Karpas-422 (cell line): ENCODE results near the gene ACAD9. TPM values are rescaled to one million over a fixed set of nuclear protein-coding genes. Genes with fewer than 3 reads are reported as not detected.

ENCODE experiments used
- DNase-seq: peaks from one replicate; pipeline ENCODE4 v3.0.0-alpha.2; 2015
- H2AFZ ChIP-seq: fragments of 200-600 bp; sonication (generic); 2 replicates; pipeline ENCODE4 v1.6.1; 2014; ENCODE audit warnings: antibody characterized with exemption, low read length, mixed read lengths
- H3K27ac ChIP-seq: fragments of 200-600 bp; sonication (generic); 2 replicates; pipeline ENCODE4 v1.5.1; 2014; ENCODE audit warnings: mild to moderate bottlenecking, low read length, moderate library complexity
- H3K27me3 ChIP-seq: fragments of 200-600 bp; sonication (generic); 2 replicates; pipeline ENCODE4 v1.6.1; 2014; ENCODE audit warnings: low read length, mixed read lengths
- H3K36me3 ChIP-seq: fragments of 200-600 bp; sonication (generic); 2 replicates; pipeline ENCODE4 v1.6.1; 2014; ENCODE audit warnings: low read length, mixed read lengths; ENCODE audit not compliant: insufficient read depth
- H3K4me1 ChIP-seq: fragments of 200-600 bp; sonication (generic); 2 replicates; pipeline ENCODE4 v1.6.1; 2014; ENCODE audit warnings: mild to moderate bottlenecking, low read length, mixed read lengths
- H3K4me2 ChIP-seq: fragments of 200-600 bp; sonication (generic); 2 replicates; pipeline ENCODE4 v1.6.1; 2014; ENCODE audit warnings: low read length, low read depth, mild to moderate bottlenecking; ENCODE audit not compliant: poor library complexity, severe bottlenecking
- H3K4me3 ChIP-seq: fragments of 200-600 bp; sonication (generic); 2 replicates; pipeline ENCODE4 v1.5.1; 2014; ENCODE audit warnings: mild to moderate bottlenecking, antibody characterized with exemption, low read length, mixed read lengths
- H3K79me2 ChIP-seq: fragments of 200-600 bp; sonication (generic); 2 replicates; pipeline ENCODE4 v1.6.1; 2014; ENCODE audit warnings: mild to moderate bottlenecking, low read length, mixed read lengths
- H3K9ac ChIP-seq: fragments of 200-600 bp; sonication (generic); 2 replicates; pipeline ENCODE4 v1.6.0; 2014; ENCODE audit warnings: low read length
- H3K9me2 ChIP-seq: fragments of 200-600 bp; sonication (generic), shearing (Covaris generic); replicated peaks from 2 replicates; pipeline ENCODE4 v1.6.0; 2014; ENCODE audit warnings: mild to moderate bottlenecking, low read length, moderate library complexity; ENCODE audit not compliant: insufficient read depth
- H3K9me3 ChIP-seq: fragments of 300-700, 200-600 bp; sonication (generic); 2 replicates; pipeline ENCODE4 v1.6.1; 2014; ENCODE audit warnings: low read length, mixed read lengths
- H4K20me1 ChIP-seq: fragments of 200-600 bp; sonication (generic); 2 replicates; pipeline ENCODE4 v1.6.1; 2014; ENCODE audit warnings: mild to moderate bottlenecking, antibody characterized with exemption, low read length, low read depth; ENCODE audit not compliant: insufficient read depth
- total RNA-seq: library from RNA; depleted of rRNA; stranded (reverse); fragments of >200 nt; shearing (Covaris generic); gene quantifications from 2 replicates; pipeline ENCODE4 v1.2.3, GENCODE V29; 2014; ENCODE audit warnings: low replicate concordance

Gene ACAD9
- total RNA-seq, 1 experiment from 2014 or later = 27.5 TPM

DNA sequence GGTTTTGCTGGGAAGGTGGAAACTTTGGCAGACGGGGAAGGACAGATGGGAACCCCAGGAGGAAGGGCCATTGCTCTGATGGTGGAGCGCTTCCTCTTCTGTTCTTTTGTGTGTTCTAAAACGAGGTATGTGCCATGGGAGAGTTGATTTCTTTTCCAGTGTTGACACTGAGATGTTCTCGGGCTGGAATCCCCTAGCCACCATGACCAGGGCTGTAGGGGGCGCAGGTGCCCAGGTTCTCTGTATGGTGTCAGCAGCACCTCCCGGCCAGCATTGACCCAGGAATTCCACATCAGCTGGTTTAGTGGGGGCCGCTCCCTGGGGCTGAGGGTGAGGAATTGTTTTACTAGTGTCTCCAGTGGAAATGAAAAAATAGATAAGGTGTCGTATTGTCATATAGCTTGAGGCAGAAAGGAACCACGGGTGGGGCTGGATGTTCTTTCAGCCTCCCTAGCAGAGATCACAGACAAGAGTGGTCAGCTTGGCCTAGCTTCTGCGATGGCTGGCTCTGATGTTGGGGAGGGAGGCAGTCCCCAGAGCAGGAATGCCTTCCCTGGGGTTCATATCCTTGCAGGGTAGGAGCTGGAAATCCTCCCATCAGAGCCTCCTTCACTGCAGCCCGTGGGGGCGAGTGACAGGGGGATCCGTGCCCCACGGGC is 34.2 kb upstream of the ACAD9 start:
- no peak overlapping the region for H2AFZ ChIP-seq
- no peaks in the 10 kb centered on the region for H3K9me3 ChIP-seq
- H3K9me2 ChIP-seq = no peaks in the 10 kb centered on the region
- H3K4me2 ChIP-seq = peak overlapping the region; percentile 78
- peak; percentile 48 for DNase-seq
- H3K4me3 ChIP-seq = peak overlapping the region; percentile 60
- no peaks in the 10 kb centered on the region for H3K27me3 ChIP-seq
- H3K9ac ChIP-seq = peak overlapping the region; percentile 67
- no peaks in the 10 kb centered on the region for H3K36me3 ChIP-seq
- H3K27ac ChIP-seq = no peak overlapping the region
- peaks cover 16% of the 10 kb centered on the region for H3K4me1 ChIP-seq
- no peaks in the 10 kb centered on the region for H4K20me1 ChIP-seq
- H3K79me2 ChIP-seq = no peaks in the 10 kb centered on the region

DNA sequence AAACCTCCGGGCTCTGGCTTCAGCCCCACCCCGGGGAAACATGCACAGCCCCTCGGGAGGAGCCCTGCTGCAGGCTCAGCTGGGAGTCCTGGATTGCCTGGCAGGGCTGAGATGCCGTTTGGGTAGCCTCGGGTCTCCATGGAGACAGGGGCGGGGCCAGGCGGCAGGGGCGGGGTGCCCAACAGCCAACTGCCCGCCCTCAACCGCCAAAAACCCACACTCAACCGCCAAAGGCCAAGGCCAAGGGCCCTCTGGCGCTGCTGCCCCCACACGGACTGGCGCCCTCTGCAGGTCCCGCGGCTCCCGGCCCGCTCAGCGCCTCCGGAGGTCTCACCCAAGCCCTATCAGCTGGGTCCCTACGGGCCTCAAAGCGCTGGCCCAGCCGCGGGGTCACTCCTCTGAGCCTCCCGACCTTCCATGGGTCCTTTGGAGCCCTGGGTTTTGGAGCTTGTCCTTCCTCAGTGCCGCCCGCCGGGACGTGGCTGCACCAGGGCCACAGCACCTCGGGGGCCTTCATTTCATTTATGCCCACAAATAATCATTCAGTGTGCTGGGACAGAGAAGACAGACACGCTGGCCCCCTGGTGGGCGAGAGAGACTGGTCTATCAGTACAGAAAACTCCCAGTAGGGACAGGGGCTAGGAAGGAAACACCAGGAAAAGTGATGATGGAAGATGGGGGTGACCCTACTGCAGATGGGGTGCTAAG is 33.5 kb upstream of the ACAD9 start:
- Histone ChIP-seq H3K9ac (peak overlapping the region; percentile 67), H3K4me2 (peak overlapping the region; percentile 78), H2AFZ (peak overlapping the region; percentile 92)

DNA sequence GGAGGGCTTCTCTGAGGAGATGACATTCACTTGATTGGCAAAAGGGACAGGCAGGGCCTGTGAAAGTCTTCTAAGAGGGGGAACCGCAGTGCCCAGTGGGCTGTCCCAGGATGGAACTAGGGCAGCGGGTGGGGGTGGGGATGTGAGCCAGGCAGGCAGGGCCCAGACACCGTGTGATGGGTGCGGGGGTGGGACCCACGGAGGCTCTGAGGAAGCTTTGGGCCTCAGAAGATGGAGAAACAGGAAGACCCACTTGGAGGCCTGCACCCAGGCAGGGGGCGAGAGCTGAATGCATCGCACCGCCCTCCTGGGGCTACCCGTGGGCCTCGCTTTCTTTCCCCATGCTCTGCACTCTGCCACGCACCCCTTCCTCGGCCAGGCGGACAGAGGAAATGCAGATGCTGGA is 32.9 kb upstream of the ACAD9 start:
- H3K36me3 ChIP-seq = no peaks in the 10 kb centered on the region
- H3K27me3 ChIP-seq = no peaks in the 10 kb centered on the region
- no peaks in the 10 kb centered on the region for H3K9me3 ChIP-seq
- H4K20me1 ChIP-seq = no peaks in the 10 kb centered on the region
- H3K9ac ChIP-seq = peak overlapping the region; percentile 67
- H3K27ac ChIP-seq = no peak overlapping the region
- H3K4me3 ChIP-seq = peak overlapping the region; percentile 60
- peak overlapping the region; percentile 92; the same call in 1 of the 2 replicates for H2AFZ ChIP-seq
- peaks cover 16% of the 10 kb centered on the region for H3K4me1 ChIP-seq
- DNase-seq = no peak
- H3K9me2 ChIP-seq = no peaks in the 10 kb centered on the region
- peak overlapping the region; percentile 78 for H3K4me2 ChIP-seq
- H3K79me2 ChIP-seq = no peaks in the 10 kb centered on the region

More for the DNA sequence above, 33.5 kb upstream of the ACAD9 start:
- H3K9me3 ChIP-seq = no peaks in the 10 kb centered on the region
- H3K79me2 ChIP-seq = no peaks in the 10 kb centered on the region
- H3K4me1 ChIP-seq = peaks cover 16% of the 10 kb centered on the region
- H3K36me3 ChIP-seq = no peaks in the 10 kb centered on the region
- H3K27ac ChIP-seq = no peak overlapping the region
- DNase-seq = peak; percentile 95
- peak overlapping the region; percentile 60 for H3K4me3 ChIP-seq
- H3K9me2 ChIP-seq = no peaks in the 10 kb centered on the region
- no peaks in the 10 kb centered on the region for H3K27me3 ChIP-seq
- H4K20me1 ChIP-seq = no peaks in the 10 kb centered on the region

DNA sequence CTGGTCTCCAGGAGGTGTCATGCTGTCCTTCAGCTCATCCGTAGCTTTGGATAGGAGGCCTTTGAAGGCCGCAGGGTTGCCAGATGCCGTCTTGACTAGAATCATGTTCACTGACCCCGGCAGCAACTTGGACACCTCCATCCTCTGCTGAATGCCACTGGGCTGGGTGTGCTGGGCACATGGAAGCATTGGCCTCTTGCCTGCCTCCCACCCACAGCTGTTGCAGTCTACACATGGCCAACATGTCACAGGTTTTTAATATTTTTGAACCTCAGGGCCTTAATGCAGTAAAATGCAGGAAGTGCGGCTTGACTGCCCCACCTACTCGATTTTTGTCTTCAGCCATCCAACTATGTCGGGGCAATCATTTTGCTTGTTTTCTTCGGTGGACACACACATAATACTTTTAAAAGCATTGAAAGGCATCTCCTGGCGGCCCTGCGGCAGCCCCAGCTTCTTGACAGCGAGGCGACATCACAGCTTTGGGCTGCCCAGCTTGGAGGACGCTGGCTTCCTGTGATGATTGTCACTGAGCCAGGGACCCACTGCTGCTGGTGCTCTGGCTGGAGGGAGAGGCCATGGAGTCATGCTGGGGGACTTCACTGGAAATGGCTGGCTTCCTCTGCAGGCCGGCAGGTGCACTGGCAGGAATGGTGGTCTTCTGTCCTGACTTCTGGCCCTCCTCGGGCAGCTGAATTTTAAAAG is 31.6 kb upstream of the ACAD9 start:
- Histone ChIP-seq H3K27me3 (no peaks in the 10 kb centered on the region), H3K27ac (no peak overlapping the region), H3K79me2 (no peaks in the 10 kb centered on the region), H3K36me3 (no peaks in the 10 kb centered on the region), H3K4me3 (no peak overlapping the region), H4K20me1 (no peaks in the 10 kb centered on the region), H3K4me1 (peaks cover 16% of the 10 kb centered on the region), H3K4me2 (no peak overlapping the region), H3K9ac (no peak overlapping the region), H2AFZ (no peak overlapping the region), H3K9me2 (no peaks in the 10 kb centered on the region), H3K9me3 (no peaks in the 10 kb centered on the region)
- DNase-seq = no peak

DNA sequence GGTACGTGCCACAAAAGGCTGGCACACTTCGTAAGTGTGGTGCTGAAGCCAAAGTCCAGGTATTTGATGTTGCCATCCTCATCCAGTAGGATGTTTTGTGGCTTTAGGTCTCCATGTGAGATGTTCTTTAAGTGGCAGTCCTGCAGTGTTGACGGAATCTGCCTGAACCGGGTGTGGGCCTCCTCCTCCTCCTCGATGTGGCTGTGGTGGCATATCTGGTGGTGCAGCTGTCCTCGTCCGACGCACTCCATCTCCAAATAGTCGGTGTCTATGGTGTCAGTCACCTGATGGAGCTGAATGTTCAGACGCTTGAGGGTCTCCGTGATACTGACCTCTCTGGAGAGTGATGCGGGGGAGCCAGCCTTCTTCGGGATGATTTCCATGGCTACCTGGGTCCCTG is 30.5 kb upstream of the ACAD9 start:
- Histone ChIP-seq H3K27ac (no peak overlapping the region), H4K20me1 (no peaks in the 10 kb centered on the region), H2AFZ (no peak overlapping the region), H3K9me3 (peaks cover 3% of the 10 kb centered on the region), H3K4me3 (no peak overlapping the region), H3K9ac (no peak overlapping the region), H3K27me3 (no peaks in the 10 kb centered on the region), H3K36me3 (no peaks in the 10 kb centered on the region), H3K79me2 (no peaks in the 10 kb centered on the region), H3K4me1 (peaks cover 16% of the 10 kb centered on the region), H3K9me2 (no peaks in the 10 kb centered on the region), H3K4me2 (no peak overlapping the region)
- no peak for DNase-seq

DNA sequence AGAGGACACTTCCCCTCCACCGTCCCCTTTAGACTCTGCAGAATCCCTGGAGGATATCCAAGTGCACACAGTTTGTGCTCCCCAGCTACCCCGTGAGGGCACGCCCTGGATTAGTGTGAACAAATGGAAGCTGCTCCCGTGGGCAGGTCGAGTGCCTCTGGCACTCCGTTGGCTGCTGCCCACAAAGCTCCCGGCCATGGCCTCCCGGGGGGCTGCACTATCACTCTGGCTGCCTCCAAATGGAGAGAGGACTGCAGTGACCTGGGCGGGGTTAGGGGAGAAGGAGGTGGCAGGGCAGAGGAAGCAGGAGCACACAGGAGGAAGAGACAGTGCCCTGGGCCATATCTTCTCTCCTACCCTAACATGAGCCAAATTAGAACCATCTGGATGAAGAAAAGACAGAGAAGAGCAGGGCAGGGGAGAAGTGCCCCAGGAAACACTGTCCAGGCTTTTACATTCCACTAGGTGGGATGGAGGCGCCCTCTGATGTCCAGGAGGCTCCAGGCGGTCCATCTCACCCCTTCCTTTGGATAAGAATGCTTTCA is 29.4 kb upstream of the ACAD9 start:
- no peak for DNase-seq
- no peaks in the 10 kb centered on the region for H4K20me1 ChIP-seq

DNA sequence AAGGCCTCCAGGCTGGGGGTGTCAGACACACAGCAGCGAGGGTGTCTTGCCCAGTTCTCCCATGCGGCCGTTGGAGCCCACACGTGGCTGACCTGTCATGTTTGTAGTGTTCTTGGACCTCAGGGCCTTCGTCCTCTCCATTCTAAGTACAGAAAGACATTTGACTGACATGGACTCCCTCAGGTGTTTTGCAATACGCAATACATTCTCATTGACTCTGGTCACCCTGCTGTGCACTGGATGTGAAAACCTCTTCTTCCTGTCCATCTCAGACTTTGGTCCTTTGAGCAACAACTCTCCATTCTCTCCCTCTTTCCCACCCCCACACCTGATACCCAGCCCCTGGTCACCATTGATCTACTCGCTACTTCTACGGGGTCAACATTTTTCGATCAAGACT is 28.9 kb upstream of the ACAD9 start:
- Histone ChIP-seq H3K27me3 (no peaks in the 10 kb centered on the region), H3K9ac (no peak overlapping the region), H3K27ac (no peak overlapping the region), H3K9me3 (peaks cover 10% of the 10 kb centered on the region), H3K36me3 (no peaks in the 10 kb centered on the region), H3K4me1 (peaks cover 9% of the 10 kb centered on the region), H2AFZ (no peak overlapping the region), H3K4me2 (no peak overlapping the region), H4K20me1 (no peaks in the 10 kb centered on the region), H3K9me2 (no peaks in the 10 kb centered on the region), H3K4me3 (no peak overlapping the region), H3K79me2 (no peaks in the 10 kb centered on the region)
- no peak for DNase-seq

More for the DNA sequence above, 29.4 kb upstream of the ACAD9 start:
- Histone ChIP-seq H3K4me2 (no peak overlapping the region), H3K9ac (no peak overlapping the region), H2AFZ (no peak overlapping the region), H3K27me3 (no peaks in the 10 kb centered on the region), H3K79me2 (no peaks in the 10 kb centered on the region), H3K4me3 (no peak overlapping the region), H3K9me2 (no peaks in the 10 kb centered on the region), H3K36me3 (no peaks in the 10 kb centered on the region), H3K4me1 (peaks cover 15% of the 10 kb centered on the region), H3K9me3 (peaks cover 9% of the 10 kb centered on the region), H3K27ac (no peak overlapping the region)

DNA sequence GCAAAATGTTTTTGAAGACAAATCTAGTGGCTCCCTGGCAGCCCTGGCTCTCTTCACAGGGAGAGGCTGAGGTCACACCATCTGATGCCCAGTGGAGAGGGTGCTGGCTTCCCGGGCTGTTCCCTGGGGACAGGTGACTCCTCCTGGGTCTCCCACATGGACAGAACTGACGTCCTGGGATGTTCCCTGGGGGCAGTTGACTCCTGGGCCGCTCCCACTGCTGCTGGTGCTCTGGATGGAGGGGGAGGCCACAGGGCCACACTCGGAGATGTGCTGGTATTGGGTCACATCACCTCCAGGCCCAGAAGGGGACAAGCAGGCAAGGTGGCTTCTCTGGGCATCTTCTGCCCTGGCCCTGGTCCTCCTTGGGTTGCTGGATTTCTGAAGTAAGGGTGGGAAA is 27.8 kb upstream of the ACAD9 start:
- H3K9me3 ChIP-seq = peaks cover 15% of the 10 kb centered on the region
- no peaks in the 10 kb centered on the region for H3K9me2 ChIP-seq
- no peak overlapping the region for H3K9ac ChIP-seq
- no peak overlapping the region for H3K4me2 ChIP-seq
- H3K27ac ChIP-seq = no peak overlapping the region
- H3K27me3 ChIP-seq = no peaks in the 10 kb centered on the region
- no peak for DNase-seq
- H4K20me1 ChIP-seq = no peaks in the 10 kb centered on the region
- H3K4me3 ChIP-seq = no peak overlapping the region
- no peak overlapping the region for H2AFZ ChIP-seq
- no peaks in the 10 kb centered on the region for H3K36me3 ChIP-seq
- H3K79me2 ChIP-seq = no peaks in the 10 kb centered on the region
- no peaks in the 10 kb centered on the region for H3K4me1 ChIP-seq
